NB4 (cell line): Measurements from ENCODE around the gene ZCCHC24.

Experiments used
- POLR2A ChIP-seq: IDR thresholded peaks from 2 replicates; pipeline ENCODE4 v1.6.1; 2011; ENCODE audit warnings: mild to moderate bottlenecking; ENCODE audit not compliant: insufficient read length; ENCODE audit errors: extremely low read depth
- TF ChIP-seq, protein P1 (sequence below): IDR thresholded peaks from one replicate; pipeline ENCODE4 v1.5.1; 2012; ENCODE audit warnings: low read depth, low read length

DNA sequence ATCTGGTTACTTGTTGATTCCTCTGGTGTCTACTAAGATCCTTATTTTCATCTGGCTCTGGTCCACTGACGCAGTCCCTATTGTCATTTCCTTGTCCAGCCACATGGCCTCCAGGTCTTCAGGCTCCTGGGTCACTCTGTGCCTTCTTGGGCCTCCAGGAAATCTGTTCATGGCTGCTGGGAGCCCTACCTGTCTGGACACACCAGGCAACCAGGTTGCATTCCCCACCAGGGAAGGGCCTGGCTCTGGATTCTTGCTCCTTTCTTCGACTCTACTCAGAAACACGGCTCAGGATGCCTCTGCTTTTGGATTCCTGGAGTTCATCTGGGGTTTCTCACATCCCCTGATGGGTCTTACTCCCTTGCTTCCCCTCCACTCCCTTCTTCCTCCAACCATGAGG lies 106.2 kb downstream of the ZCCHC24 start:
- TF ChIP-seq, protein P1, sequence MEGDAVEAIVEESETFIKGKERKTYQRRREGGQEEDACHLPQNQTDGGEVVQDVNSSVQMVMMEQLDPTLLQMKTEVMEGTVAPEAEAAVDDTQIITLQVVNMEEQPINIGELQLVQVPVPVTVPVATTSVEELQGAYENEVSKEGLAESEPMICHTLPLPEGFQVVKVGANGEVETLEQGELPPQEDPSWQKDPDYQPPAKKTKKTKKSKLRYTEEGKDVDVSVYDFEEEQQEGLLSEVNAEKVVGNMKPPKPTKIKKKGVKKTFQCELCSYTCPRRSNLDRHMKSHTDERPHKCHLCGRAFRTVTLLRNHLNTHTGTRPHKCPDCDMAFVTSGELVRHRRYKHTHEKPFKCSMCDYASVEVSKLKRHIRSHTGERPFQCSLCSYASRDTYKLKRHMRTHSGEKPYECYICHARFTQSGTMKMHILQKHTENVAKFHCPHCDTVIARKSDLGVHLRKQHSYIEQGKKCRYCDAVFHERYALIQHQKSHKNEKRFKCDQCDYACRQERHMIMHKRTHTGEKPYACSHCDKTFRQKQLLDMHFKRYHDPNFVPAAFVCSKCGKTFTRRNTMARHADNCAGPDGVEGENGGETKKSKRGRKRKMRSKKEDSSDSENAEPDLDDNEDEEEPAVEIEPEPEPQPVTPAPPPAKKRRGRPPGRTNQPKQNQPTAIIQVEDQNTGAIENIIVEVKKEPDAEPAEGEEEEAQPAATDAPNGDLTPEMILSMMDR, result no peak
- TF ChIP-seq POLR2A, result no peak
